GM12878 (cell line): ENCODE results near the gene CNNM4. TPM values are rescaled to one million over a fixed set of nuclear protein-coding genes. Genes with fewer than 3 reads are reported as not detected.

Experiments
- ATAC-seq: fragments of 200-7000 bp; cut with Tn5 transposase; 3 replicates; pipeline ENCODE4 v1.9.1; 2020; ENCODE audit warnings: mild to moderate bottlenecking, moderate library complexity
- BruUV-seq: library from RNA; stranded (reverse); fragments of 400-500 nt; replicated peaks from 2 replicates; lab custom pipeline; 2021; lab: Mats Ljungman, UMichigan
- CTCF ChIA-PET: fragments of 300-600 bp; sonication (Branson Sonifier 250); formaldehyde crosslinking; extraction: SDS; loops from one replicate; lab custom pipeline; 2021; ENCODE audit warnings: inconsistent platforms; lab: Yijun Ruan, JAX
- POLR2A ChIA-PET: fragments of 350-600 bp; formaldehyde crosslinking; extraction: SDS; loops from one replicate; lab custom pipeline; 2021; ENCODE audit warnings: inconsistent platforms; lab: Charles Lee
- RAD21 ChIA-PET: fragments of 300-600 bp; sonication (Branson Sonifier 250); formaldehyde crosslinking; loops from one replicate; lab custom pipeline; 2023; ENCODE audit warnings: antibody characterized with exemption; ENCODE audit not compliant: unreplicated experiment; lab: Charles Lee
- SMC1A ChIA-PET: fragments of 300-600 bp; sonication (Branson Sonifier 250); formaldehyde crosslinking; loops from one replicate; lab custom pipeline; 2023; ENCODE audit not compliant: unreplicated experiment, uncharacterized antibody; lab: Charles Lee
- DNase-seq: peaks from one replicate; pipeline ENCODE4 v3.0.0-alpha.2; 2011; ENCODE audit warnings: low read depth, low spot score
- FAIRE-seq: peaks from 3 replicates; lab custom pipeline; 2011; peaks lifted over from hg19 to GRCh38; lab: Jason Lieb, UNC
- H2AFZ ChIP-seq: 2 replicates; pipeline ENCODE4 v1.6.0; 2011; ENCODE audit warnings: low read depth, low read length, control low read depth; ENCODE audit not compliant: control insufficient read depth
- H3K27ac ChIP-seq: 2 replicates; pipeline ENCODE4 v1.5.1; 2011; ENCODE audit warnings: control low read depth; ENCODE audit not compliant: control insufficient read depth, insufficient read depth
- H3K27me3 ChIP-seq, 2 experiments: replicated peaks in 1 of 2; 2 replicates each; pipeline versions ENCODE4 v1.6.0 to v1.6.1; 2011; ENCODE audit warnings: low read length in 1 of 2; ENCODE audit not compliant: control insufficient read depth in 2 of 2, insufficient read depth in 2 of 2
- H3K36me3 ChIP-seq, 2 experiments: 2 replicates each; pipeline ENCODE4 v1.5.1; 2011; ENCODE audit warnings: low read length in 1 of 2; ENCODE audit not compliant: control insufficient read depth in 2 of 2, insufficient read depth in 2 of 2
- H3K4me1 ChIP-seq: 2 replicates; pipeline ENCODE4 v1.6.1; 2011; ENCODE audit warnings: mild to moderate bottlenecking, low read length, moderate library complexity, mixed read lengths; ENCODE audit not compliant: control insufficient read depth, insufficient read depth
- H3K4me2 ChIP-seq: 2 replicates; pipeline ENCODE4 v1.6.0; 2011; ENCODE audit warnings: control low read depth; ENCODE audit not compliant: control insufficient read depth, insufficient read depth
- H3K4me3 ChIP-seq: fragments of 200-600 bp; sonication (generic); 2 replicates; pipeline ENCODE4 v1.5.1; 2016
- H3K79me2 ChIP-seq: 2 replicates; pipeline ENCODE4 v1.6.0; 2011; ENCODE audit warnings: low read length; ENCODE audit not compliant: control insufficient read depth, insufficient read depth
- H3K9ac ChIP-seq: 2 replicates; pipeline ENCODE4 v1.8.0; 2011; ENCODE audit warnings: low read length, control low read depth, mixed read lengths; ENCODE audit not compliant: control insufficient read depth, insufficient read depth
- H3K9me3 ChIP-seq: replicated peaks from 3 replicates; pipeline ENCODE4 v1.5.1; 2011; ENCODE audit warnings: mild to moderate bottlenecking, low read length; ENCODE audit not compliant: control insufficient read depth, insufficient read depth
- H4K20me1 ChIP-seq: 2 replicates; pipeline ENCODE4 v1.6.0; 2011; ENCODE audit not compliant: control insufficient read depth, insufficient read depth
- EZH2 ChIP-seq: IDR thresholded peaks from 2 replicates; pipeline ENCODE4 v1.6.1; 2012; ENCODE audit warnings: low read depth, mild to moderate bottlenecking, control low read depth, inconsistent platforms, low read length, borderline replicate concordance; ENCODE audit not compliant: control insufficient read depth
- MTA2 ChIP-seq: fragments of 450-650 bp; IDR thresholded peaks from 2 replicates; pipeline ENCODE4 v1.6.1; 2016; ENCODE audit warnings: low read depth, mild to moderate bottlenecking, moderate library complexity
- NR2C1 ChIP-seq: fragments of 450-650 bp; IDR thresholded peaks from 2 replicates; pipeline ENCODE4 v1.6.1; 2017; ENCODE audit warnings: antibody characterized with exemption, mild to moderate bottlenecking, moderate library complexity
- SRF ChIP-seq, 2 experiments: IDR thresholded peaks; 2 replicates each; pipeline ENCODE4 v1.6.1; 2011; ENCODE audit warnings: low read depth in 2 of 2, low read length in 2 of 2, mild to moderate bottlenecking in 1 of 2, moderate library complexity in 1 of 2
- SUPT20H ChIP-seq: IDR thresholded peaks from 2 replicates; pipeline ENCODE4 v1.6.1; 2011; ENCODE audit warnings: low read depth, mild to moderate bottlenecking, low read length, moderate library complexity, borderline replicate concordance; ENCODE audit not compliant: control insufficient read depth
- ZBTB11 ChIP-seq: fragments of 450-650 bp; formaldehyde crosslinking; IDR thresholded peaks from 2 replicates; pipeline ENCODE4 v1.5.0; 2022; ENCODE audit warnings: mild to moderate bottlenecking, missing genetic modification characterization
- WGBS: methylation state at CpG from one replicate; pipeline ENCODE4 v1.1.6; 2016; ENCODE audit warnings: low lambda C conversion rate; ENCODE audit not compliant: insufficient replicate concordance, insufficient coverage; ENCODE audit errors: missing lambda C conversion rate; 5-methylcytosine and 5-hydroxymethylcytosine counted together
- in situ Hi-C: fragments of 300-500 bp; cut with MboI; formaldehyde crosslinking; loops from 9 replicates; pipeline ENCODE4 v1.14.3; 2018; ENCODE audit warnings: mixed read lengths
- intact Hi-C: fragments of 100-400 bp; cut with micrococcal nuclease; formaldehyde crosslinking; loops from one replicate; pipeline ENCODE4 v1.14.2; 2022; ENCODE audit not compliant: unreplicated experiment
- polyA plus RNA-seq, 11 experiments: library from polyadenylated mRNA; depleted of rRNA in 4 of 11; unstranded in 6 of 11; stranded (reverse) in 5 of 11; fragments of >200 nt; fragmentation: Nextera tagmentation in 4 of 11; fragmentation: Illumina TruSeq in 1 of 11; extraction: Ambion mirVana in 4 of 11; extraction: Trizol in 1 of 11; gene quantifications; 1 replicate in 1 of 11; 2 replicates in 10 of 11; pipeline versions ENCODE4 v1.2.1 to v1.2.3, GENCODE V29; 2011 to 2016; ENCODE audit warnings: inconsistent platforms in 2 of 11, missing spikeins in 2 of 11, low read depth in 1 of 11
- total RNA-seq, 4 experiments: library from RNA; depleted of rRNA in 3 of 4; stranded (reverse); fragments of >200 nt in 3 of 4; fragmentation: Illumina TruSeq in 1 of 4; extraction: Trizol in 1 of 4; gene quantifications; 2 replicates each; pipeline versions ENCODE4 v1.2.1 to v1.2.3, GENCODE V29; 2013 to 2021
- TF ChIP-seq, protein P1 (sequence below): fragments of 450-650 bp; IDR thresholded peaks from 2 replicates; pipeline ENCODE4 v1.6.1; 2017; ENCODE audit warnings: mild to moderate bottlenecking, low read depth, inconsistent platforms; ENCODE audit not compliant: poor library complexity, severe bottlenecking

The CNNM4 gene
- total and polyA plus RNA-seq, 10 of the 15 experiments (the other 5 are each of a cell fraction or from before 2014, with no cell fraction given) = 2.4 to 13.8 (median 8.1) TPM

DNA sequence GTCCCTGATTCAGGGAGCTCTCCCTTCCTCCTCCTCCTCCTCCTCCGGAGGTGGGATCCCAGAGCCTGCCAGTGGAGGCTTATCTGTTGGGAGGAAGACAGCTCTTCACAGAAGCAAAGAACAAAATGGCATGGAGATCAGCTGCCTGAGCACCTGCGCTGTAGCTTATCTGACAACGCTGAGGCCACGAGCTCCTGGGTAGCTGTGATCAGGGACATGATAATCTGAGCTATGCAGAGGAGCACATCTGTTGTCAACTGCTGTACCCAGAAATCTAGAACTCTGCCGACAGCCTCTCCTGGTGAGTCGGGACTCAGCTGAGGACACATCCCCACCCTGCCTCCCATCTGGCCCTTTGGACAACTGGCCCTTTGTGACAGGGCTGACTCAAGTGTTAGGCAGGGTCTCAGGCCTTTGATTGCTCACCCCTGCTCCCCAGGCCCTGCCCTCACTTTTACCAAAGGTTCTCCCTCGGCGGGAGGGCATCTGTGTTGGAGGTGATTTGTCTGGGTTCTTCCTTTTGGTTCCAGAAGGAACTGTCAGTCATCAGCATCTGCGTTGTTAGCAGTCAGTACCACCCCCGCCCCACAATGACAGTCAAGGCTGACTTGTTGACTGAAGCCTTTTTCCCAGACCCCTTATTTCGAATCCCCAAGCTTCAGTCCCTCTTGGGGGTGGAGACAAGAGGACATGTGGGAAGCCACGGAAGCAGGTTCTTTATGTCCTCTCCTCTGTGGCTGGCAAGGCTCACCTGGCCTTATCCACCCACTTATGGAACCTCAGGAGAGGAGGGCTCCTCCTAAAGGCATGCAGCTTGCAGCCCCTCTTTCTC, 49.5 kb downstream of the CNNM4 start:
- Histone ChIP-seq H3K36me3 (peaks cover 2 to 4% of the 10 kb centered on the region in 2 experiments; a peak in 3 of 4 replicates), H3K4me1 (peaks cover 4% of the 10 kb centered on the region), H3K4me2 (no peak overlapping the region), H4K20me1 (no peaks in the 10 kb centered on the region), H2AFZ (no peak overlapping the region), H3K27ac (no peak overlapping the region), H3K4me3 (no peak overlapping the region), H3K27me3 (no peaks in the 10 kb centered on the region), H3K9me3 (no peaks in the 10 kb centered on the region), H3K9ac (no peak overlapping the region), H3K79me2 (no peaks in the 10 kb centered on the region)
- ATAC-seq = no peak
- CTCF ChIA-PET = interaction anchor here (0.6 to 1.0 kb wide), 2 partner anchors 9 to 23 kb away, joined by 3 read pairs; no protein-coding TSS in a partner anchor
- POLR2A ChIA-PET = interaction anchor here (0.5 kb wide), 1 partner anchor 20 kb away, joined by 3 read pairs; no protein-coding TSS in a partner anchor
- 91% methylated on average over 12 of the region's 12 CpGs for WGBS
- SMC1A ChIA-PET = interaction anchor here (1.0 to 1.7 kb wide), 2 partner anchors 9 to 183 kb away, joined by 3 to 4 read pairs; no protein-coding TSS in a partner anchor
- TSS peak; percentile 35 for BruUV-seq
- no peak for TF ChIP-seq NR2C1
- TF ChIP-seq, protein P1, sequence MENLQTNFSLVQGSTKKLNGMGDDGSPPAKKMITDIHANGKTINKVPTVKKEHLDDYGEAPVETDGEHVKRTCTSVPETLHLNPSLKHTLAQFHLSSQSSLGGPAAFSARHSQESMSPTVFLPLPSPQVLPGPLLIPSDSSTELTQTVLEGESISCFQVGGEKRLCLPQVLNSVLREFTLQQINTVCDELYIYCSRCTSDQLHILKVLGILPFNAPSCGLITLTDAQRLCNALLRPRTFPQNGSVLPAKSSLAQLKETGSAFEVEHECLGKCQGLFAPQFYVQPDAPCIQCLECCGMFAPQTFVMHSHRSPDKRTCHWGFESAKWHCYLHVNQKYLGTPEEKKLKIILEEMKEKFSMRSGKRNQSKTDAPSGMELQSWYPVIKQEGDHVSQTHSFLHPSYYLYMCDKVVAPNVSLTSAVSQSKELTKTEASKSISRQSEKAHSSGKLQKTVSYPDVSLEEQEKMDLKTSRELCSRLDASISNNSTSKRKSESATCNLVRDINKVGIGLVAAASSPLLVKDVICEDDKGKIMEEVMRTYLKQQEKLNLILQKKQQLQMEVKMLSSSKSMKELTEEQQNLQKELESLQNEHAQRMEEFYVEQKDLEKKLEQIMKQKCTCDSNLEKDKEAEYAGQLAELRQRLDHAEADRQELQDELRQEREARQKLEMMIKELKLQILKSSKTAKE = no peak
- TF ChIP-seq SRF (IDR thresholded peaks at IDR 0.05; ENCODE audit: low read depth in 2 of 2, low read length in 2 of 2) = no peak
- TF ChIP-seq MTA2 = no peak
- TF ChIP-seq ZBTB11 (CRISPR knock-in tag) = no peak
- no peak for TF ChIP-seq EZH2
- no peak for TF ChIP-seq SUPT20H
- no peak for FAIRE-seq
- intact Hi-C loops = no loop called here
- in situ Hi-C loops = no loop called here
- DNase-seq = no peak
- RAD21 ChIA-PET = no interaction called here
